ENCODE results near the gene DCP1A.
"Not testable (repeated sequence)": the region's sequence is repeated elsewhere in the genome, so short reads cannot be mapped to it uniquely, and the experiment has no call there.

DCP1A gene

GRCh38 chr3:53327986-53328385 is 19.4 kb downstream of the DCP1A start:
- not testable (repeated sequence) for DNase-seq

- DNase-seq: no peak
These were observed 23.2 kb downstream of the DCP1A start for GRCh38 chr3:53324105-53324504.

GRCh38 chr3:53320697-53321096 is 26.6 kb downstream of the DCP1A start:
- no peak for DNase-seq

- no peak for DNase-seq
These were observed 28.8 kb downstream of the DCP1A start for GRCh38 chr3:53318522-53318921.

DNA sequence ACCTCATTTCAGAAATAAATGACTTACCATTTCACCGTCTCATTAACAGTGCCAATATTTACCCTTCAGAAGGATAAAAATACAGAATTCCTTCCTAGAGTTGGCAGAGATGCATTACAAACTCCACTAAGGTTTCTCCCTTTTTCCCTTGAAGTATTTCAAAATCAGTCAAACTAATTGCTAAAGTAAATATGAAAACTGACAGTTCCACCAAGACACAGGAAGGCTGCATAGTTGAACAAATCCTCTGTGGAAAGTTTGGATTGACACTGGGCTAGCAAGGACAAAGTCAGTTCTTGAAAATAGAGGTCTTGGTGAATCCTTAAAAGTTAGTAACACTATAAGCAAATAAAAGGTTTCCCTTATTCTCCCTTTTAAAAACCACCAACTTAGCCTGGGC is 34.5 kb downstream of the DCP1A start:
- no peak for DNase-seq

- no peak for DNase-seq
These were observed 35.5 kb downstream of the DCP1A start for GRCh38 chr3:53311882-53312281.

- DNase-seq: no peak
These were observed 43.4 kb downstream of the DCP1A start for GRCh38 chr3:53303957-53304356.

GRCh38 chr3:53303549-53303948 is 43.8 kb downstream of the DCP1A start:
- DNase-seq: no peak

DNA sequence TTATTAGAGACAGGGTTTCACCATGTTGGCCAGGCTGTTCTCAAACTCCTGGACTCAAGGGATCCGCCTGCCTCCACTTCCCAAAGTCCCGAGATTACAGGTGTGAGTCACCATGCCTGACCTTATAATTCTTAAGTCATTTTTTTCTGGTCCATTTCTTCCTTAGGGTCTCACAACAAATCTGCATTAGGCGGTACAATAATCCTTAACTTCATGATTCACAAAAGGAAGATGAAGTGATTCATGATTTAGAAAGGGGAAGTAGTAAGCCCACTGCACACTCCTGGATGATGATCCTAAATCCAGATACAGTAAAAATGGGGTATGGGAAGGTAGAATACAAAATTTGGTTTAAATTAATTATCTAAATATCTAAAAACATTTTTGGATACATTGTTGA is 46.5 kb downstream of the DCP1A start:
- no peak for DNase-seq

DNA sequence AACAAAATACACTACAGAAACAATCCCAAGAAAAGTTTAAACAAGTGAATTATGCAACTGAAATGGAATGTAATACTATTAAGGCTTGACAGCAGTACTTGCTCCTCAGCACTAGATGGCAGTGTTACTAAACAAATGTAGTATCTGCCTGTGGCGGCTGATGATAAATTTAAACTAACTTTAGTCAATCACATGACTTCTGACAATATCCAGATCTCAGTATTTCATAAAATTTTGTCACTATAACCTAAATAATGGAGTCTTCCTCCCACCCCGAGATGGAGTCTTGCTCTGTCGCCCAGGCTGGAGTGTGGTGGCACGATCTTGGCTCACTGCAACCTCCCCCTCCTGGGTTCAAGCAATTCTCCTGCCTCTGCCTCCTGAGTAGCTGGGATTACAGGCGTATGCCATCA is 47.7 kb downstream of the DCP1A start:
- not testable (repeated sequence) for DNase-seq

- no peak for DNase-seq
These were observed 51.9 kb downstream of the DCP1A start for GRCh38 chr3:53295410-53295809.

DNA sequence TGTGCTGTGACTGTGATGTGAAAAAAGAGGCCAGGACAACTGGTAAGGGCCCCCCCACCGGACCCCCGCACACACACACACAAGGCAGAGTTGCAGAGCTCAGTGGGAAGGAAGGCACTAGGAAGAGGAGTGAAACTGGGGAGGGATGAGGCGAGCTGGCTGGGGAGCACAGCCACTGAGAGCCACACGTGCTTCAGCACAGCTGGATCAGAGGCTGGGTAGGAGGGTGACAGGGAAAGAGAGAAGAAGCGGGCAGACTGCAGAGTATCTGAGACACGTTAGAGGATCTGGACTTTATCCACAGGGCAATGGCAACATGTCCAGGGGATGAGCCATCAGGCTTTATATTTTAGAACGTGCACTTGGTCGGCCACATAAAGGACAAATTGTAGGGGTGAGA is 53.5 kb downstream of the DCP1A start:
- DNase-seq: no peak

DNA sequence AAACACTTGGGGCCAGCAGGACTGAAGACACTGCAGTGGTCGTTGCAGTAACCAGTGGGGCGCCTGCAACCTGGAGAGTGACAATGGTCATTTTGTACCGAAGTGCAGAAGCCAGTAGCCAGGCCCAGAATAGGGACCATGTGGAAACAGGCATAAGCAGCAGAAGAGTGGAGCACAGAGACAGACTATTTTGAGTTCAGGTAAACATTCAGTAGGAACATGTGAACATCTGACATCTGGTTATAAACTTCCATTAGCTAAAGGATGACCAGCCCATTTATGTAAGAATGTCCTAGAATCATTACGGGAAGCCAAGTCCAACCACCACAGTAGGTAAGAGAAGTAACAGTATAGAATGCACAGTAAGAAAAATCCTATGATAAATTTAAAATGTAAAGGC is 59.1 kb downstream of the DCP1A start:
- DNase-seq: no peak

- no peak for DNase-seq
These were observed 60.2 kb downstream of the DCP1A start for GRCh38 chr3:53287131-53287629.

- DNase-seq: no peak
These were observed 60.6 kb downstream of the DCP1A start for GRCh38 chr3:53286727-53287126.

GRCh38 chr3:53282581-53282980 is 64.8 kb downstream of the DCP1A start:
- DNase-seq: no peak

DNA sequence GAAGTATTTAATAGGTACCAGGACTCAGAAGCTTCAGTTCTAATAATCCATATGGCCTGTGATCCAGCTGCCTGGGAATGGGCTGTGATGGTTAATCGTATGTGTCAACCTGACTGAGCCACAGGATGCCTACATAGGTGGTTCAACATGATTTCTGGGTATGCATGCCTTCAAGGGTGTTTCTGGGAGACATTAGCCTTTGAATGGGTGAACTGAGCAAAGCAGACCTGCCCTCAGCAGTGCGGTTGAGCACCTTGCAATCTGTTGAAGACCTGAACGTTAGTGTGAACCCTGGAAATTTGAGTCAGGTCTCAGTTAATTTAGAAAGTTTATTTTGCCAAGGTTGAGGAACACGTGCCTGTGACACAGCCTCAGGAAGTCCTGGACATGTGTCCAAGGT is 68.7 kb downstream of the DCP1A start:
- no peak for DNase-seq

- no peak for DNase-seq
These were observed 72.3 kb downstream of the DCP1A start for GRCh38 chr3:53274938-53275605.

DNA sequence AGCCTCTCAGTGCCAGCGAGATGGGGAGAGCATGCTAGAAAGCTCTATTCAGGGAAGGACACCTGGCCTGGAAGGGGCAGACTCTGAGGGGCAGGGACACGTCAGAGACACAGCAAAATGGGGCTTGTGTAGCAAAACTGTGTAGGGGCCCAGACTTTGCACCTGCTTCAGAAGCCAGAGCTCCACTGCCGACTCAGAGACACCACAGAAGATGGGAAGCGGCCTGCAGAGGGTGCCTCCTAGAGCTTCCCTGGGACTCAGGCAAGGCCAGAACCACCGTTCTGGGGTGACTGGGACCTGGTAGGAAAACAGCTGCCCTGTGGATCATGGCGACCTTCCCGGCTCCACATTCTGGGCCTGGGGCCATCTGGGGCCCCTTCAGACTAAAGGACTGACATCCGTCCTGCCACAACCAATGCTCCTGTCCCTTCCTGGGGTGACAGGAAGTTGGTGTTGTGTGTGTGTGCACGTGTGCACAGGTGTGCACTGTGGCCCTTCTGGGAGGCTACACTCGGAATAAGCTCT is 74.1 kb downstream of the DCP1A start:
- no peak for DNase-seq

- peak; percentile 14 for DNase-seq
These were observed 77.2 kb downstream of the DCP1A start for GRCh38 chr3:53269888-53270880.

DNA sequence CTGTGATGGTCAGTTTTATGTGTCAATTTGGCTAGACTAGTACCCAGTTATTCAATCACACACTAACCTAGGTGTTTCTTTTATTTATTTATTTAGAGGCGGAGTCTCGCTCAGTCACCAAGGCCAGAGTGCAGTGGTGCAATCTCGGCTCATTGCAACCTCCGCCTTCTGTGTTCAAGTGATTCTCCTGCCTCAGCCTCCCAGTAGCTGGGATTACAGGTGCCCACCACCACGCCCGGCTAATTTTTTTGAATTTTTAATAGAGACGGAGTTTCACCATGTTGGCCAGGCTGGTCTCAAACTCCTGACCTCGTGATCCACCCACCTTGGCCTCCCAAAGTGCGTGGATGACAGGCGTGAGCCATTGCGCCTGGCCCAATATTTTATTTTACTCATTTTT is 78.2 kb downstream of the DCP1A start:
- DNase-seq: not testable (repeated sequence)

DNA sequence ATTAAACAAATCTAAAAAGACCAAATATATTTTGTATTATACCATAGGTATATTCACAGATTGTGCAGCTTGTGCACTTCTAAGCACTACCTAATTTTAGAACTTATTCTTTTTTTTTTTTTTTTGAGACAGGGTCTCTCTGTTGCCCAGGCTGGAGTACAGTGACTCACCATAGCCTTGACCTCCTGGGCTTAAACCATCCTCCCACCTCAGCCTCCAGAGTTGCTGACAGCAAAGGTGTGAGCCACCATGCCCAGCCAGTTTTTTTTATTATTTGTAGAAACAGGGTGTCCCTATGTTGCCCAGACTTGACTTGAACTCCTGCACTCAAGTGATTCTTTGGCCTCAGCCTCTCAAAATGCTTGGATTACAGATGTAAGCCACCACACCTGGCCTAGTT is 79.6 kb downstream of the DCP1A start:
- DNase-seq: no peak

GRCh38 chr3:53264718-53265117 is 82.6 kb downstream of the DCP1A start:
- no peak for DNase-seq

GRCh38 chr3:53263907-53264306 is 83.4 kb downstream of the DCP1A start:
- no peak for DNase-seq
